GM19455 (cell line): ENCODE results near the gene SRRM2.

ENCODE experiments used
- ATAC-seq: cut with Tn5 transposase; IDR thresholded peaks from one replicate; pipeline ENCODE4 v1.9.1; 2021; ENCODE audit not compliant: unreplicated experiment

Gene SRRM2

GRCh38 chr16:2752035-2752849 is at the start of gene SRRM2:
TSS of gene SRRM2 (plus strand) at chr16:2752638. CDS start at chr16:2756365, 3,727 bp downstream.
- ATAC-seq = peak; percentile 72

GRCh38 chr16:2702871-2703745 is 49.3 kb upstream of the SRRM2 start:
- no peak for ATAC-seq

DNA sequence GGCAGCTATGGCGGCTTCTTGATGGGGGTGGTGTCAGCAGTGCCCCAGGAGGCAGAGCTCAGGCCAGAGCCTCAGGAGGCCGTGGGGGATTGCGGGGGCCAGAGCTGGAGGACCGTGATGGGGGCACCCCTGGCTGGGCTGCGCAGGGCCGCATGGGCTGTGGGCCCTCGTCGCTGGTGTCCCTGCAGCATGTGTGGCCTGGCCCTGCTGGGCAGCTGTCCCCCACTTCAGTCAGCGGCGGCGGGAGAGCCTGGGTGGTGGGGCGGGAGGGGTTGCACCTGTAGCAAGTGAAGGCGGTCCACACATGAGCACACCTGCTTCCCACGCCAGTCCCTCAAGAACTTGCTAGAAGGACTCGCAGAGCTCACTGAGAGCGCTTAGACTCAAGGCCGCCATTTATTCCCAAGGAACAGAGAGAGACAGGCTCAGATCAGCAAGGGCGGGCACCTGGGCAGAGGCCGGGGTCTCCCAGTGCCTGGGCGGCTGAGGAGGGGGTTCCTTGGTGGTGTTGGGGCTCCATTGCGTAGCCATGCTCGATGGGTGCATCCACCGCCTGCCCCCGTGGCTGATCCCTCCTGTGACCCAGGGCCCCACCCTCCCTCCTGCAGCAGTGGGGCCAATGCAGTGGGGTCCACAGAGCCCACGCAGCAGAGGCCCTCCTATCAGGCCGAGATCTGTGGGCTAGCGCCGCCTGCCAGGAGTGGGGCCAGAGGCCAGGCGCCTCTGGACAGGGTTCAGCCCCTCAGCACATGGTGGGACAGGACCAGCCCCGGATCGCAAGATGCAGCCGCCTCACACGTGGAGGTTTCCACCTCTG is 48.1 kb upstream of the SRRM2 start:
- ATAC-seq = no peak

DNA sequence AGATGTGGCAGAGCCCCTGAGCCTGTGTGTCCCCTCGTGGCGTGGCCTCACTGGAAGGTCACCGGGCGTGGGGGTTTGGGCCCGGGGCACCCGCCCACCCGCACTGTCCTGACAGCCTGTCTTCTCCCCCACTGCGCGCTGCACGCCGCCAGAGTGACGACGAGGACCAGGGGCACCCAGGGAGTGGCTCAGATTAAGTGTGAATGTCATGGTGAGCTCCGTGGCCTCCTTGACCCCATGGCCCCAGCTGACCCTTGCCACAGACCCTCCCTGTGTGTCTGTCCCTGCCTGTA is 47.5 kb upstream of the SRRM2 start:
- ATAC-seq = no peak

GRCh38 chr16:2705351-2705750 is 47.1 kb upstream of the SRRM2 start:
- no peak for ATAC-seq

GRCh38 chr16:2706085-2706484 is 46.4 kb upstream of the SRRM2 start:
- ATAC-seq = no peak

DNA sequence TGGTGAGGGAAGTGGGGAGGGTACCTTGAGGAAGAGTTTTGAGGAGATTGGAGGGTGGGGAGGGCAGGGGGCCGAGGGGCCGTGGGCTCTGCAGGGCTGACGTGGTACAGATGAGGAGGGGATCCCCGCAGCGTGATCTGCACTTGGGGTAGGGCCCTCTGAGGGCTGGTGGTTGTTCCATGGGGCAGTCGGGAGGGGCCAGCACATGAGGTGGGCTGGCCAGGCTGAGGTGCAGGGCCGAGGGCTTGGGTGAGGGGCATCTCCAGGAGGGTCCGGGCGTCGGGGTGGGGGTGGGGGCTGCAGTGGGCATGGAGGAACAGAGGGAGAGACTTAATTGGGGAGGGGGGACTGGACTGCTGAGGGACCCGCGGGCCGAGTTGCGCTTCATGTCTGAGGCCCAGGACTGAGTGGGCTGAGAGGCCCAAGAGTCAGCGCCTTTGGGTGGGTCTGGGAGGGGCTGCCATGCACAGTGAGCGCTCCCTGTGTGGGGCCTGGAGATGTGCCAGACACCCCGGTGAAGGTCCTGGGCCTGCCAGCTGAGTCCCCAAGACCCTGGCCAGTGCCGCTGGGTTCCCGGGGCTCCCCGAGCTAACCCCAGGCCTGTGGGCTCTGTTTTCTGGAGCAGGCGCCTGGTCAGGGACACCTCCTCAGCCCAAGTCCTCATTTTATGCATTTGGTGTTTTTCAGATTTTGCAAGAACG is 45.7 kb upstream of the SRRM2 start:
- ATAC-seq = no peak

- ATAC-seq = no peak
These were observed 44.8 kb upstream of the SRRM2 start for GRCh38 chr16:2707368-2708289.

- no peak for ATAC-seq
These were observed 44.2 kb upstream of the SRRM2 start for GRCh38 chr16:2708290-2708639.

GRCh38 chr16:2708955-2709587 is 43.4 kb upstream of the SRRM2 start:
- ATAC-seq = no peak

DNA sequence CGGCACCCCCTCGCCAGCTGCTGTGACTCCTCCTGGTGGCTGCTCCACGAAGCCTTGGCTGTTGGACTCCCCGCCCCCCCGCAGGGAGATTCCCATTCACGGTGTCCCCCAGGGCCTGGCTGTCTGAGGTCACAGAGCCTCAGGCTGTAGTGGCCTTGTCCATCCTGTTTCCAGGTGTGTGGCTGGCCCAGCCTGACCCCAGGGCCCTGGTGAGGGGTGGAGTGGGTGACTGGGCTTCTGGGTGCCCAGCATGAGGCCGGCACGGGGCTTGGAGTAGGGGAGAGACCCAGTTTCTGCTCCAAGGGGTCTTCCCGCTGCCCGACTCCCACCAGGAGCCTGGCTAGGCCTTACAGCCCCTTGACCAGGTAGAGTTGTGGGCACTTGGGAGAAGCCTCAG is 42.9 kb upstream of the SRRM2 start:
- ATAC-seq = no peak

DNA sequence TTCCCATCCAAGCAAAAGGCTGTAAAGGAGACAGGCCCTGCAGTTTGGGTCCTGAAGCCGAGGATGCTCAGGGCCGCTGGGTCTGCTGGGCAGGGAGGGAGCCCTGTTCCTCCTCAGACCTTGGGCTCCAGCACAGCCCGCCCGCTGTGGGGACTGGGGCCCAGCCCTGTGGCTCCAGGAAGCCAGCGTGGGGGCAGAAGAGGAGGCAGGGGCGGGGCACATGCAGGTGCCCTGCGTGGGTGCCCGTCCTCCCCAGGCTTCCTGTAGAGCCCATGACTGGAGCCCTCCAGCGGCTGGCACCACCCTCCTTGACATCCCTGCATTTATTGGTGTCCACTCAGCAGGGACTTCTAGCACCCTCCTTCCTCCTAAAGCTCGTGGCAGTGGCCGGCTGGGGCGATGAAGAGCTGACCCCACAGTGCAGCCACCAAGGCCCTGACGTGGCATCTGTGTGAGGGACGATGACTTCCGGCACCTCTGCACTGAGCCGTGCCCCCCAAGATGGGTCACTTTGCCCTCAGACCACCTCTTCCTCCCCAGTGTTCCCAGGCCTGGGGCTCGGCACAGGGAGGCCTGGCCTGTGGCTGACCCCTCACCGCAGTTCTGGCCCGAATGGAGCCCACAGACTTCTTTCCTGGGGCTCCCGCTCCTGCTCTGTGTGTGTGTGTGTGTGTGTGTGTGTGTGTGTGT is 42.3 kb upstream of the SRRM2 start:
- no peak for ATAC-seq

DNA sequence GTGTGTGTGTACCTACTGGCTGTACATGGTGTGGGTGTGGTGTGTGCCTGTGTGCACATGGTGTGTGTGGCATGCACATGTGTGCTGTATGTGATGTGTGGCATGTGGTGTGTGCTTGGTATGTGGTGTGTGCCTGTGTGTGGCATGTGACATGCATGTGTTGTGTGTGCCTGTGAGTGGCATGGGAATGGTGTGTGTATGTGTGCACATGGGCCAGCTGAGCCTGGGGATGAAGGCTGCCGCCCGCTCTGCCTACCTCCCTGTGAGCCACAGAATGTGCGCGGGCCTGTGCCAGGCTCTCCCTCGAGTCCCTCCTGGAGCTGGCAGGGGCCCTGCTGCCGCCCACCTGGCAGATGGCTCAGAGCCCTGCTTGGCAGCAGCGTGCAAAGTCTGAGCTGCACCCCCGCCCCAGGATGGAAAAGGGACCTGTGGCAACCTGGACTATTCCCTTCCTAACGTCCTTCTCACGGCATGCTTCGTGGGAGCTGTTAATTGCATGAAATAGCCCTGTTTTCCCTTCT is 41.7 kb upstream of the SRRM2 start:
- ATAC-seq = no peak

DNA sequence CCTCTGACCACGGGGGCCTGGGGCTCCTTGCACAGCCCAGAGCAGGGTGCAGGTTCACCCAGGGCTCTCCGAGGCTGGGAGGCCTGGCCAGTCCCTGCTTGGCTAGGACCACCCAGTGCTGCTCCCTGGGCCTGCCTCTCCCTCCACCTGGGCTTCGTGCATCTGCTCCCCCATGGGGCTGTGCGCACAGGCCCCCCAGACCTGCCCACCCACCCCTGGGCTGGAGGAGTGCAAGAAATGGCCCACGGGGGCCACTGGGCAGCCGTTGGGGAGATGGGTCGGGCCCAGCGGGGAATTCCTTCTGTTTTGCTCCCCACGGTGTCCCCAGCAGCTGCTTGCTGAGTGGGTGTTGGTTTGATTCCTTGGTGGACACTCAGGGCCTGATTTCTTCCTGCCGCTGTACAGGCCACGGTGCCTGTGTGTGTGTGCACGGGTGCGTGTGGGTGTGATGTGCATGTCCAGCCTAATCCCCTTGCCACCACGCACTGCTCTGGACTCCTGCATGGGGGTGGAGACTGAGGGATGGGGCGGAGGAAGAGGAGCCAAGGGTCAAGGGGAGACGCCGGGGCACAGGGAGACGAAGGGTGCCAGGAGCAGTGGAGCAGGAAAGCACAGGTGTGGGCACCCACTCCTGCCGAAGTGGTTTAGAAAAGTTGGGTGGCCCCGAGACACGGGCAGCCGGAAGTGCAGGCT is 40.9 kb upstream of the SRRM2 start:
- no peak for ATAC-seq

DNA sequence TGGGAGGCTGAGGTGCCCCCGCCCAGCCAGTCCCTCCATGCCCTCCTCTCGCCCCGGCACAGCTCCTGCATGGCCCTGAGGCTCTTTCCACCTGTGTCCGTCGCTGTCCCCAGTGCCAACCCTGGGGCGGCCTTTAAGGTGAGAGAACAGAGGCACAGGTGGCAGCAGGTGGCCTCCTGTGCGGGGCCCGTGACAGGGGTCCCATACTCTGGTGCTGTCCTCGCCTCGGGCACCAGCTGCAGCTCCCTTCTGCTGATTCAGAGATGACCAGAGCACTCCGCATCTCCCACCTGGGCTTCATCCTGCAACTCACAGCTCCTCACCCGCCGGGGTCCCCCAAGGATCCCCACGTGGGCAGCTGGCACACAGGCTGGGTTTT is 40.4 kb upstream of the SRRM2 start:
- no peak for ATAC-seq

DNA sequence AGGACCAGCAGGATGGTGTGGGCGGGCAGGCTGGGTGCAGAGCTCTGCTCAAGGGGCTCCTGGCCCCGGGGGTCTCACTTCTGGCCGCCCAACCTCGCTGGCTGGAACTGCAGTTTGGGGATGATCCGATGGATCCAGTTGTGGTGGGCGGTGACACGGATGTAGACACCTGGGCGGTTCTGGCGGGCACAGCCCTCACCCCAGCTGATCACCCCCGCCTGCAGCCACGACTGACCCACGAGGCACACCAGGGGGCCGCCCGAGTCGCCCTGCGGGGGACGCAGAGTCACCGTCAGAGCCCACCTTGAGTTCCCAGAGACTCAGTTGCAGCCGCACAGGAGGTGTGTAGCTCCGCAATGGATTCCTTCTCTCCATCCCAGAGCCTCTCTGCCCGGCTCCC is 39.9 kb upstream of the SRRM2 start:
- no peak for ATAC-seq

DNA sequence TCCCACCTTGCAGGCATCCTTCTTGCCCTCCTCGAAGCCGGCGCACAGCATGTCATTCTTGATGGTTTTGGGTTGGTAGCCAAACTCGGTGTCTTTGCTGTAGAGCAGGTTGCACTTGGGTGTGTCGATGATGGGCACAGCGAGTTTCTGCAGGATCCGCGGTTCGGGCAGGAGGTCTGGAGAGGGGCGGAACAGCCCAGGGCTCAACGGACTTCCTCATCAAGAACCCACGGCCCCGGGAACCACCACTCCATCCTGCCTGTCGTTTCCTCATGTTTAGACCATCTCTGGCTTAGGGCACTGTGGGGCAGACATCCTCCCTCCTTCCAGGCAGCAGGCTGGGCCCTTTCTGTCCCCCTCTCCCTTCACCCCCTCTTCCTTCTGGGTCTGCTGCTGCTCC is 38.9 kb upstream of the SRRM2 start:
- ATAC-seq = no peak
